Measurements from ENCODE around the gene OR51I1.

The OR51I1 gene

DNA sequence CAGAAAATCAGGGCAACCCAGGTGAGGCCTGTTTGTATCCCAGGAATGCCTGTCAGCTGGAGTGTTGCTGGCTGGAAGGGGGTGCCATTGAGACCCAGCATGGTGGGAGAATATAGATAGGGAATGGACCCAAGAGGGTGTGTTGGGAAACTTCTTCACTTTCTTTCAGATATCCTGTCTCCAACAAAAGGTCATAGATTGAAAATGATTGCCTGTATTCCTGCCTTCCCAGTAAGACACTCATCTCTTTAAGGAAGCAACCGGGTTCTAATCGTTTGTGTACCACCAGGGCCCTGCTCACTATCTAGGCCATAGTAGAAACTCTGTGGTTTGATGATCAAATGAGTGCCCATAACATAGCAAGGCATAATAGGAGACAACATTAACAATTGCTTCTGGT lies at the start of gene OR51I1:
TSS of gene OR51I1 (minus strand) at position 101 of the 400 bp plus-strand sequence. CDS start at position 101, 0 bp downstream.
- DNase-seq (ENCODE audit: low spot score) = no peak

DNA sequence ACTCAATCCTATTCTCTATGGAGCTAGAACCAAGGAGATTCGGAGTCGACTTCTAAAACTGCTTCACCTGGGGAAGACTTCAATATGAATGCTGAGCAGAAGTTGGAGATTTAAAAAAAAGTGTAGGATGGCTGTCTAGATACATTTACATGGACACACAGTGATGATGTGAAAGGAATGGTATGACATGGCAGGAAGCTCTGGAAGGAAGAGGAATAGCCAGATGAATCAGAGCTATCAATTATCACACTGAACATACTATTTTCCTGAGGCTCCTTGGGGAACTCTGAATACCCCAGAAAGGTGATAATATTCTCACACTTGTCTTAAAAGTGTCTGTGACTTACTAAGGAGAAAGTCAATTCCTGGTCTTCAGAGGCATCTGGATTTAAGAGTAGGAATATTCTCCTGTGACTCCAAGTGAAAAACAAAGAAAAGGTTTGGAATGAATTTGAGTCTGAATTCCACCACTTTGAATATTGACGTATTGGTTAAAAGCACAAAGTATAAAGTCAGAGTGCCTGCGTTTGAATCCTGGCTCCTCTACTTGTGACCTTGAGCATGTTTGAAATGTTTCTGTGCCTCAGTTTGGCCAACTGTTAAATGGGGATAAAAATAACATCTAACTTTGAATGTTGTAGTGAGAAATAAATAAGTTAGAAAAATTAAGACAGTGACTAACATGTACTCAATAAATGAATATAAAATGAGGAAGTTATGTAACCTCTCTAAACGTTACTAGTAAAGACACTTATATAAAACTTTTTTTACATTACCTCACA lies 48.5 kb upstream of the OR51I1 start:
- no peak for DNase-seq (ENCODE audit: low spot score)

GRCh38 chr11:5488798-5489399 lies 47.6 kb upstream of the OR51I1 start:
- no peak for DNase-seq (ENCODE audit: low spot score)

DNA sequence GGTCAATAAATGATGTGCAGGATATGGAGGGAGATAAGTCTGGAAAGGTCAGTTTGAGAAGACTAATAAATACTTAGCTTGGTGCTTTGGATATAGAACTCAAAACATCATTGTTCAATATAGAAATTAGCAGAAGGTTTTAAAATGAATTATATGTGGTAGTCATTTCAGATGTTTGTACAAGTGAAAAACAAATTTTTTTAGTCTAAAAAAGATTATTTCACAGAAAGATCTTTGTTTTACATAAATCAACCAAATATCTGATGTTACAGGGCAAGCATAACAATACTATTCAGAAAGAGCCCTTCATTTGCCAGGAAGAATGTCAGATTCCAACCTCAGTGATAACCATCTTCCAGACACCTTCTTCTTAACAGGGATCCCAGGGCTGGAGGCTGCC lies 47.1 kb upstream of the OR51I1 start, which contains the start of gene OR52D1:
TSS of gene OR52D1 (plus strand) at position 301 of the 400 bp plus-strand sequence. CDS start at position 323, 22 bp downstream.
- DNase-seq (ENCODE audit: low spot score) = no peak

DNA sequence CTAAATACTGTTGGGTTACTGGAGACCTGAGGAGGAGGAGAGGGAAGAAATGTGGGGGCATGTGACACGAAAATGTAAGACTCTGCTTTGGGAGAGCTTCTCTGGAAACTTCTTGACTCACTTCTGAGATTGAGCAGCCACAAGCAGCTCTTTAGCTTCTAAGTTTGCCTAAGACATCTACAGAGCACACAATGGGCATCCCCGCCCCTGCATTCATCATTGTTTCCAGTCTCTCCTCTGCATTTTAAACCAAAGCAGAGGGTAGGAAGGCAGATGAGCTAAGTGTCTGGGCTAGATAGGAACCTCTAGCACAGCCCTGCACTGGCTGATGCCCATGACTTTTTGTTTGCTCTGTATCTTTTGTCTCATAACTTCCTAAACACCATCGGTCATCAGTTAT lies 45.1 kb upstream of the OR51I1 start:
- DNase-seq (ENCODE audit: low spot score) = no peak

GRCh38 chr11:5486003-5486402 lies 44.7 kb upstream of the OR51I1 start:
- no peak for DNase-seq (ENCODE audit: low spot score)

- peak; percentile 48 for DNase-seq (ENCODE audit: low spot score)
These were observed 35.0 kb upstream of the OR51I1 start for GRCh38 chr11:5476186-5476819.

- no peak for DNase-seq (ENCODE audit: low spot score)
These were observed 32.6 kb upstream of the OR51I1 start for GRCh38 chr11:5473921-5474320.

GRCh38 chr11:5467527-5467926 lies 26.2 kb upstream of the OR51I1 start:
- DNase-seq (ENCODE audit: low spot score) = no peak

GRCh38 chr11:5460983-5461621 lies 19.8 kb upstream of the OR51I1 start:
- DNase-seq (ENCODE audit: low spot score) = no peak

DNA sequence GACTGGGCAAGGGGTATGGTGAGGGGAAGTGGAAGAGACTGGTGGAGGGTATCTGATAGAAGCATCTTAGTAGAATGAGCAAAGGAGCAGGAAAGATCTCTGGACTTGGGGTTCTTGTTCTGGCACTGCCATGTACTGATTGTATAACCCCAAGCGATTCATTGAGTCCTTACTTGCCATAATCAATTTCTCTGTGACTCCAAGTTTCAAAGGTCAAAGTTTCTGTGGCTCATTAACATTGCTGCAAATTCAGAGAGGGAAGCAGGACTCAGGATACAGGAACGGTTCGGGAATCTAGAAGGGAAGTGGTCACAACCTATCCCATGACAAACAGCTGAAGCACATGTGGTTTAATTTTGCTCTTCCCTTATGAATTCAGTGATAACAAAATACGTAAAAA lies 8.1 kb upstream of the OR51I1 start:
- no peak for DNase-seq (ENCODE audit: low spot score)

GRCh38 chr11:5449023-5449422 lies 7.7 kb upstream of the OR51I1 start, which contains the start of gene OR51I2:
OR51I2 (plus strand) TSS chr11:5449323; CDS start chr11:5453489, 4,166 bp downstream.
- DNase-seq (ENCODE audit: low spot score) = no peak

DNA sequence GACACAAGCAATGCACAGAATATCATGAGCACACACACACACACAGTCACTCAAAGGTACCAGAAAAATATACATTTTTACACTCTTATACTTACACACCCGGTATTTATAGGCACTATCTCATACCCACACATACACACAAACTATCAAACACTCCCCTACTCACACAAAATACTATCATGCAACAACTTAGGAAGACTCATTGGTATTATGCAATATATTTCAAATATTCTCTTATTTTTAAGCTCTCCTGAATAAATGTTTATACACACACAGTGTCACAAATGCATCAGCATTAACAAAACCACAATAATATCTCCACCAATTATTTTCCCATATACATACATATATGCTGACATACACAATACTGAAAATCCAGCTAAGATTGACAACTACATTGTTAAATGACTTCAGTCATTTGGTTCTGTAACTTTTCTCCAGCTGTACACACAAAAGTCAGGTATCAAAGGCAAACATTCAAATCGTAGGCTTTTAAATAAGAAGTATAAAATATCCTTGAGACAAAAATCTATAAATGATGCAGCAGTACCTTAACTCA lies 2.6 kb upstream of the OR51I1 start:
- DNase-seq (ENCODE audit: low spot score) = no peak

- no peak for DNase-seq (ENCODE audit: low spot score)
These were observed 18.2 kb downstream of the OR51I1 start for GRCh38 chr11:5423131-5423530.

DNA sequence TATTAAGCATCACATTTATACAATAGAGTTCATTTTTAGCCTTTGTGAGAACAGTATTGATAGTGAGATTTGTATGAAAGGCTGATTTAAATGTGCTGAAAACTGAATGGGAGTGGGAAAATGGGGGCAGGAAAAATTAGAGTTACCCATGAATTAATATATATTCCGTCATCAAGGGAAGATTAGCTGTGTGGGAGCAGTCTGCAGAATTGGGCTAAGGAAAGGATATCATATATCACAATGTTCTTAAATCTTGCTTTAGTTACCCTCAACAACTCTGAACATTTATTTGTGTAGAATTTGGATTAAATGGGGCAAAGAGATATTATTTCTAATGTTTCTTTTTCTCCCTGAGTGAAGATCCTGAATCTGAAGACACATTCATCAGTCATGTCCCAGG lies 19.5 kb downstream of the OR51I1 start, which contains the start of gene OR51Q1:
TSS of gene OR51Q1 (plus strand) at position 301 of the 400 bp plus-strand sequence. CDS start at position 391, 90 bp downstream.
- no peak for DNase-seq (ENCODE audit: low spot score)

- no peak for DNase-seq (ENCODE audit: low spot score)
These were observed 20.3 kb downstream of the OR51I1 start for GRCh38 chr11:5420993-5421392.

DNA sequence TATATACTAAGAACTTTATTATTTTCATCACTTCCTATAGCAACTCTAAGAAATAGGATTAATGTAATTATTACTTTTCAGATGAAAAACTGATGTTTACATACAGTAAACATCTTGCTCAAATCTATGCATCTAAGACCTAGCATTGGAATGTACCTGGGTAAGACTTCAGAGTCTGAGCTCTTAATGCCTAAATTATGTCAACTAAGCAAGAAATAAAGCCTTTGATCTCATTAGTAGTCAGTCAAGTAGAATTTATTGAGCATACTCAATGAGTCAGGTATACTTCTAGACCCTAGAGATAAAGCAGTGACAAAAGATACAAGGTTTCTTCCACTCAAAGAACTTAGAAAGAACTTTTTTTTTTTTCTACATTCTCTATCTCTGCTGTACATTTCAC lies 36.1 kb downstream of the OR51I1 start:
- no peak for DNase-seq (ENCODE audit: low spot score)

DNA sequence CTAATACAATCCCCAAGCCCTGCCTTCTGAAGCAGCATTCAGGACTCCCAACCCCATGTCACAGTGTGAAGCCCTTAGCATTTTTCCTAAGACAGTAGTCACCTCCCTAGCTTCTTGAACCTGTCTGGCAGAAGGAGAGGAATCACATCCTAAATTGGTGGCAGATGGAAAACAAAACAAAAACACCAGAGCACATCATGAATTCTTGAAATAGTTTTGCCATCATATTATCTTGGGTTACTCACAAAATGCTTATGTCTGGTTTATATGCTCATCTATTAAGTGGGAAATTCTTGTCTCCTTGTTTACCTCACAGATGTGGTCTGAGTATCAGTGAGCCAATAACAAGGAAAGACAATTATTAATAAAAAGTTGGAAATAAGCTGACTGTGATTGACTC lies 42.4 kb downstream of the OR51I1 start:
- DNase-seq (ENCODE audit: low spot score) = no peak

DNA sequence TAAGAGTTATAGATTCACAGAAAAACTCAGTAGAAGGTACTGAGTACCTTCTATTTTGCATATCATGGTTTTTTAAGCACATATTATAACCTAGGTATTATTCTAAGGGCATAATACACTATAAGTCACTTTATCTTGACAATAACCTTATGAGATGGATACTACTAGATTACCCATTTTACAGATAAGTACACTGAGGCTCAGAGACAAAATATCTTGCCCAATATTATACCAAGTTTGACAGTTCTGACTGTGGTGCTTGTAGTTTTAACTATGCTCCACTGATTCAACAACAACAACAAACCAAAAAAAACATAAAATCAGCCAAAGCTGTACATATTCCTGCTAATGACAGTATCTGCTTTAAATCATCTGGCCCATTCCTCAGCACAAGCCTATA lies 47.2 kb downstream of the OR51I1 start:
- DNase-seq (ENCODE audit: low spot score) = no peak

All from CD4-positive, alpha-beta T cell treated with Interleukin-2 at 100 ng/mL for 4 hours (primary cell).